K562 (cell line): ENCODE measurements around the gene ARHGEF3. TPM values are rescaled to one million over a fixed set of nuclear protein-coding genes. Genes with fewer than 3 reads are reported as not detected.

ENCODE experiments used
- ATAC-seq: fragments of 200-7000 bp; cut with Tn5 transposase; 3 replicates; pipeline ENCODE4 v1.9.1; 2020; ENCODE audit warnings: moderate library complexity
- BruUV-seq: library from RNA; stranded (reverse); fragments of 400-500 nt; replicated peaks from 2 replicates; lab custom pipeline; 2021; lab: Mats Ljungman, UMichigan
- CTCF ChIA-PET: fragments of 300-600 bp; formaldehyde crosslinking; extraction: SDS; loops from one replicate; lab custom pipeline; 2021; ENCODE audit warnings: low intra/inter-chr PET ratio; lab: Yijun Ruan, JAX
- POLR2A ChIA-PET: fragments of 300-600, 350-650 bp; sonication (Branson Sonifier 250); formaldehyde crosslinking; extraction: SDS; loops from one replicate; lab custom pipeline; 2021; ENCODE audit warnings: antibody characterized with exemption, inconsistent platforms; lab: Yijun Ruan, JAX
- DNase-seq, 4 experiments: peaks; one replicate each; pipeline versions ENCODE4 v3.0.0 to v3.0.0-alpha.2; 2011 to 2018; ENCODE audit warnings: low spot score in 3 of 4, mixed read lengths in 3 of 4; ENCODE audit errors: extremely low read depth in 1 of 4
- FAIRE-seq: peaks from 2 replicates; lab custom pipeline; 2011; peaks lifted over from hg19 to GRCh38; lab: Jason Lieb, UNC
- H2AFZ ChIP-seq: 2 replicates; pipeline ENCODE4 v1.6.0; 2011; ENCODE audit warnings: low read depth, low read length, control low read depth, inconsistent platforms
- H3K27ac ChIP-seq: fragments of 200-600 bp; 3 replicates; pipeline ENCODE4 v1.8.0; 2011; ENCODE audit warnings: low read depth, mild to moderate bottlenecking, control low read depth, inconsistent platforms, low read length, moderate library complexity, mixed read lengths; ENCODE audit errors: extremely low read depth
- H3K27me3 ChIP-seq, 2 experiments: fragments of 300-600 bp in 1 of 2; 2 replicates in 1 of 2; 3 replicates in 1 of 2; pipeline versions ENCODE4 v1.6.0 to v1.8.0; 2011; ENCODE audit warnings: inconsistent platforms in 2 of 2, low read length in 2 of 2, mild to moderate bottlenecking in 1 of 2, mixed read lengths in 1 of 2, moderate library complexity in 1 of 2; ENCODE audit not compliant: control insufficient read depth in 2 of 2, insufficient read depth in 2 of 2
- H3K36me3 ChIP-seq: fragments of 300-600 bp; 3 replicates; pipeline ENCODE4 v1.8.0; 2011; ENCODE audit warnings: mild to moderate bottlenecking, low read length, inconsistent platforms; ENCODE audit not compliant: control insufficient read depth, insufficient read depth
- H3K4me1 ChIP-seq, 2 experiments: fragments of 200-600 bp in 1 of 2; replicated peaks in 1 of 2; 2 replicates in 1 of 2; 3 replicates in 1 of 2; pipeline versions ENCODE4 v1.5.1 to v1.8.0; 2011; ENCODE audit warnings: inconsistent platforms in 2 of 2, low read length in 2 of 2, mild to moderate bottlenecking in 1 of 2, mixed read lengths in 1 of 2, moderate library complexity in 1 of 2; ENCODE audit not compliant: control insufficient read depth in 2 of 2, insufficient read depth in 2 of 2
- H3K4me2 ChIP-seq: 2 replicates; pipeline ENCODE4 v1.6.1; 2011; ENCODE audit warnings: low read length, control low read depth, inconsistent platforms, mixed read lengths; ENCODE audit not compliant: insufficient read depth
- H3K4me3 ChIP-seq: fragments of 200-600 bp; sonication (generic), shearing (Covaris generic); 2 replicates; pipeline ENCODE4 v1.5.1; 2016; ENCODE audit warnings: control low read depth, inconsistent platforms
- H3K79me2 ChIP-seq: fragments of 200-600 bp; 3 replicates; pipeline ENCODE4 v1.8.0; 2011; ENCODE audit warnings: low read length, inconsistent platforms; ENCODE audit not compliant: control insufficient read depth, insufficient read depth
- H3K9ac ChIP-seq, 2 experiments: 2 replicates each; pipeline versions ENCODE4 v1.6.0 to v1.6.1; 2011; ENCODE audit warnings: low read depth in 2 of 2, low read length in 2 of 2, control low read depth in 1 of 2, inconsistent platforms in 1 of 2, mild to moderate bottlenecking in 1 of 2, mixed read lengths in 1 of 2; ENCODE audit not compliant: insufficient read depth in 1 of 2
- H3K9me1 ChIP-seq: one replicate; pipeline ENCODE4 v1.6.0; 2011; ENCODE audit warnings: inconsistent platforms, mild to moderate bottlenecking, low read length, moderate library complexity; ENCODE audit not compliant: control insufficient read depth, insufficient read depth
- H3K9me3 ChIP-seq: replicated peaks from 2 replicates; pipeline ENCODE4 v1.5.1; 2011; ENCODE audit warnings: low read depth, low read length, inconsistent platforms; ENCODE audit not compliant: control insufficient read depth, insufficient read depth
- H4K20me1 ChIP-seq: replicated peaks from 2 replicates; pipeline ENCODE4 v1.6.1; 2011; ENCODE audit warnings: low read length, inconsistent platforms, mixed read lengths; ENCODE audit not compliant: control insufficient read depth, insufficient read depth
- ATF6 ChIP-seq: sonication (generic); formaldehyde crosslinking; IDR thresholded peaks from 2 replicates; pipeline ENCODE4 v1.4.0; 2020; ENCODE audit warnings: mild to moderate bottlenecking, missing genetic modification reagents
- CREB3 ChIP-seq: fragments of 450-650 bp; conservative IDR thresholded peaks from 2 replicates; pipeline ENCODE4 v1.6.1; 2016; ENCODE audit warnings: missing genetic modification characterization, low read depth, mild to moderate bottlenecking, missing compliant biosample characterization, moderate library complexity
- CXXC5 ChIP-seq: fragments of 250-450 bp; sonication (Bioruptor Pico); IDR thresholded peaks from 2 replicates; pipeline ENCODE4 v1.8.0; 2022; ENCODE audit warnings: inconsistent platforms, mild to moderate bottlenecking, moderate library complexity
- MECOM ChIP-seq: fragments of 250-450 bp; sonication (Bioruptor Pico); IDR thresholded peaks from 2 replicates; pipeline ENCODE4 v1.8.0; 2022; ENCODE audit warnings: inconsistent platforms
- NR0B1 ChIP-seq: fragments of 450-650 bp; IDR thresholded peaks from one replicate; pipeline ENCODE4 v1.6.1; 2018; ENCODE audit warnings: mild to moderate bottlenecking, moderate library complexity; ENCODE audit not compliant: partially characterized antibody
- THRA ChIP-seq: fragments of 450-650 bp; IDR thresholded peaks from 2 replicates; pipeline ENCODE4 v1.6.1; 2017; ENCODE audit warnings: mild to moderate bottlenecking, moderate library complexity
- VEZF1 ChIP-seq: fragments of 200-800 bp; sonication (Bioruptor generic); IDR thresholded peaks from 2 replicates; pipeline ENCODE4 v1.6.1; 2017; ENCODE audit warnings: missing genetic modification characterization, missing compliant biosample characterization
- ZNF511 ChIP-seq: sonication (generic); formaldehyde crosslinking; IDR thresholded peaks from 2 replicates; pipeline ENCODE4 v1.8.0; 2022; ENCODE audit warnings: mild to moderate bottlenecking, missing genetic modification reagents
- ZNF551 ChIP-seq: fragments of 250-450 bp; sonication (Bioruptor Pico); IDR thresholded peaks from 2 replicates; pipeline ENCODE4 v1.5.0; 2021; ENCODE audit warnings: mild to moderate bottlenecking, moderate library complexity
- WGBS: fragments of 100-300 bp; shearing (Covaris generic); methylation state at CpG from one replicate; pipeline ENCODE4 v1.1.6; 2016; ENCODE audit warnings: low coverage, mixed read lengths; ENCODE audit not compliant: insufficient coverage; ENCODE audit errors: missing lambda C conversion rate; 5-methylcytosine and 5-hydroxymethylcytosine counted together
- in situ Hi-C: fragments of 300-500 bp; cut with MboI; formaldehyde crosslinking; loops from 4 replicates; pipeline ENCODE4 v1.15.0; 2018; ENCODE audit warnings: inconsistent platforms, mixed read lengths
- intact Hi-C: fragments of 100-400 bp; cut with micrococcal nuclease; formaldehyde crosslinking; loops from 2 replicates; pipeline ENCODE4 v1.14.2; 2022
- polyA plus RNA-seq, 8 experiments: library from polyadenylated mRNA; depleted of rRNA in 4 of 8; stranded (reverse) in 5 of 8; unstranded in 3 of 8; fragments of >200 nt; fragmentation: Nextera tagmentation in 2 of 8; fragmentation: Illumina TruSeq in 1 of 8; extraction: Ambion mirVana in 2 of 8; extraction: Trizol in 1 of 8; gene quantifications; 2 replicates each; pipeline versions ENCODE4 v1.2.1 to v1.2.3, GENCODE V29; 2011 to 2014; ENCODE audit warnings: inconsistent platforms in 1 of 8, missing spikeins in 1 of 8
- total RNA-seq, 7 experiments: library from RNA; depleted of rRNA in 6 of 7; stranded (reverse); fragments of >200 nt in 6 of 7; fragmentation: Illumina TruSeq in 2 of 7; extraction: Trizol in 2 of 7; gene quantifications; 2 replicates each; pipeline versions ENCODE4 v1.2.1 to v1.2.3, GENCODE V29; 2011 to 2021; ENCODE audit warnings: low replicate concordance in 1 of 7
- TF ChIP-seq, protein P1 (sequence below): fragments of 250-450 bp; sonication (Bioruptor Pico); IDR thresholded peaks from 2 replicates; pipeline ENCODE4 v1.5.0; 2020; ENCODE audit warnings: mild to moderate bottlenecking

ARHGEF3 gene
- total and polyA plus RNA-seq, 9 of the 15 experiments (the other 6 are each of a cell fraction or from before 2014, with no cell fraction given), result 0.77 to 2.7 (median 1.4) TPM

DNA sequence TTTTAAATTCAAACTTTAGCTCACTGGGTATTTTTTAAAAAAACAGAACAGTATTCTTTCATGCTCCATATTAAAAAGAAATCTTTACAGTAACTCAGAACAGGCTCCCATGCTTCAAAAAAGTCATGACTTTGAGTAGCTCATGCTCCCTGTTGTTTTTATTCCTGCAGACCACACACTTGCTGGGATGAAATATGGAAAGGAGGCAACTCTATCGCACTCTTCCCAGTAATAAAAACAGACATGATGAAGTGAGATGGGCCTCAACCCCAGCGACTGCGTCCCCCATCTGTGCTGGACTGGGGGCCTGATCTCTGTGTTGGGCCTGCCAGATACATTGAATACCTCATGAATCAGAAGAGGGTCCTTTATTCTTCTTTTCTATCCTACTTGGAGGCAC is 58.9 kb downstream of the ARHGEF3 start:
- Histone ChIP-seq H3K79me2 (no peaks in the 10 kb centered on the region), H3K27ac (no peak overlapping the region), H3K27me3 (no peaks in the 10 kb centered on the region; a peak in 2 of 5 replicates), H3K9ac (no peak overlapping the region), H3K4me2 (no peak overlapping the region), H3K9me3 (no peaks in the 10 kb centered on the region), H3K9me1 (no peaks in the 10 kb centered on the region), H4K20me1 (no peaks in the 10 kb centered on the region), H3K36me3 (no peaks in the 10 kb centered on the region), H3K4me1 (no peaks in the 10 kb centered on the region), H2AFZ (no peak overlapping the region), H3K4me3 (no peak overlapping the region)
- WGBS, result 5% methylated on average over 3 of the region's 3 CpGs
- intact Hi-C loops, result no loop called here
- in situ Hi-C loops, result no loop called here
- TF ChIP-seq CREB3 (tag) (no peak), NR0B1 (no peak), VEZF1 (CRISPR knock-in tag) (no peak), ZNF551 (no peak), ZNF511 (no peak), MECOM (CRISPR knock-in tag) (no peak), THRA (no peak), ATF6 (CRISPR knock-in tag) (no peak), CXXC5 (CRISPR knock-in tag) (no peak)
- TF ChIP-seq, protein P1, sequence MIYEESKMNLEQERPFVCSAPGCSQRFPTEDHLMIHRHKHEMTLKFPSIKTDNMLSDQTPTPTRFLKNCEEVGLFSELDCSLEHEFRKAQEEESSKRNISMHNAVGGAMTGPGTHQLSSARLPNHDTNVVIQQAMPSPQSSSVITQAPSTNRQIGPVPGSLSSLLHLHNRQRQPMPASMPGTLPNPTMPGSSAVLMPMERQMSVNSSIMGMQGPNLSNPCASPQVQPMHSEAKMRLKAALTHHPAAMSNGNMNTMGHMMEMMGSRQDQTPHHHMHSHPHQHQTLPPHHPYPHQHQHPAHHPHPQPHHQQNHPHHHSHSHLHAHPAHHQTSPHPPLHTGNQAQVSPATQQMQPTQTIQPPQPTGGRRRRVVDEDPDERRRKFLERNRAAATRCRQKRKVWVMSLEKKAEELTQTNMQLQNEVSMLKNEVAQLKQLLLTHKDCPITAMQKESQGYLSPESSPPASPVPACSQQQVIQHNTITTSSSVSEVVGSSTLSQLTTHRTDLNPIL, result no peak
- DNase-seq (no peak), ATAC-seq (no peak), FAIRE-seq (no peak)
- CTCF ChIA-PET, result no interaction called here
- no TSS peak for BruUV-seq
- POLR2A ChIA-PET, result no interaction called here
